GM12873 (cell line): Measurements from ENCODE around the gene TSKU.

Experiments
- CTCF ChIP-seq: IDR thresholded peaks from 2 replicates; pipeline ENCODE4 v1.5.1; 2012; ENCODE audit warnings: low read depth, mild to moderate bottlenecking, moderate library complexity, low read length, control low read depth; ENCODE audit not compliant: insufficient read depth; ENCODE audit errors: missing control alignments

TSKU gene

GRCh38 chr11:76832361-76832760 is 49.2 kb downstream of the TSKU start:
- no peak for TF ChIP-seq CTCF

GRCh38 chr11:76834151-76834550 is 51.0 kb downstream of the TSKU start:
- no peak for TF ChIP-seq CTCF

- no peak for TF ChIP-seq CTCF
Observed at GRCh38 chr11:76835036-76835435, 51.9 kb downstream of the TSKU start.

- TF ChIP-seq CTCF = no peak
Observed at GRCh38 chr11:76835928-76836612, 52.9 kb downstream of the TSKU start.

GRCh38 chr11:76836613-76837291 is 53.6 kb downstream of the TSKU start:
- TF ChIP-seq CTCF = no peak

- no peak for TF ChIP-seq CTCF
Observed at GRCh38 chr11:76837696-76838677, 54.8 kb downstream of the TSKU start.

GRCh38 chr11:76838678-76839068 is 55.5 kb downstream of the TSKU start:
- no peak for TF ChIP-seq CTCF
